Sciatic nerve (tissue), 2 donors: ENCODE measurements around the gene POR. TPM values are rescaled to one million over a fixed set of nuclear protein-coding genes. Genes with fewer than 3 reads are reported as not detected.
"Not testable (repeated sequence)": the region's sequence is repeated elsewhere in the genome, so short reads cannot be mapped to it uniquely, and the experiment has no call there.

Source experiments
- ATAC-seq: fragments of 200-7000 bp; cut with Tn5 transposase; one replicate; pipeline ENCODE4 v1.9.1; 2020; ENCODE audit warnings: mild to moderate bottlenecking, moderate library complexity
- DNase-seq: peaks from one replicate; pipeline ENCODE4 v3.0.0-alpha.2; 2020; ENCODE audit warnings: low spot score
- intact Hi-C: fragments of 100-400 bp; cut with DNase I; formaldehyde crosslinking; loops from one replicate; pipeline ENCODE4 v1.14.2; 2022
- total RNA-seq: library from RNA; stranded (reverse); fragmentation: NEBNext Ultra II Directional; extraction: Animal tissue kit (Norgen Biotek cat#: 25700); gene quantifications from one replicate; pipeline ENCODE4 v1.2.1, GENCODE V29; 2021
- donor health status: DM: no; HTN: no; CAD: no.
- donor health status: DM: no; HTN: no; CAD: no.

POR gene
- total RNA-seq, 1 donor from 2014 or later: 89.2 TPM

DNA sequence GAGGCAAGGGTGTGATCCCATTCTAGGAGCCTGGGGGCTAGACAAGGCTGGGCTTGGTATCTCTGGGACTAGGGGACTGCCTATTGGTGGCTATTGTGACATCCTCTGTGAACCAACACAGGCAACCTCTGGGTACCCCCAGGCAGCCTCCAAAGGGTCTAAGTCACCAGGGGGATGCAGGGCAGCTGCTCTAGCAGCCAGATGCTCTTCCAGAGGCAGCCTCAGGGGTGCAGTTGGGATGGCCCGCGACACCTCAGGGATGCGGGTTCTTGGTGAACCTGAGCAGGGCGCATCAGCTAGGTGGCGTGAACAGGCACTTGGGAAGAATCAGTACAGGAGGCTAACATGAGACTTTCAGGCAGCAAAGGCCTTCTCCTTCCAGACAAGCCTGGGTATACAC lies 81.0 kb downstream of the POR start:
- intact Hi-C loops: no loop called here
- ATAC-seq: no peak
- DNase-seq: no peak

GRCh38 chr7:75996476-75996875 lies 81.5 kb downstream of the POR start:
- no peak for DNase-seq
- intact Hi-C loops: no loop called here
- no peak for ATAC-seq

GRCh38 chr7:75998038-75998437 lies 83.1 kb downstream of the POR start:
- intact Hi-C loops: no loop called here
- no peak for DNase-seq

GRCh38 chr7:76000566-76000965 lies 85.6 kb downstream of the POR start:
- intact Hi-C loops: no loop called here
- DNase-seq (no peak), ATAC-seq (no peak)

More at GRCh38 chr7:75998038-75998437, 83.1 kb downstream of the POR start:
- no peak for ATAC-seq

- DNase-seq: no peak
- intact Hi-C loops: no loop called here
- no peak for ATAC-seq
Observed at GRCh38 chr7:76002139-76002538, 87.2 kb downstream of the POR start.

DNA sequence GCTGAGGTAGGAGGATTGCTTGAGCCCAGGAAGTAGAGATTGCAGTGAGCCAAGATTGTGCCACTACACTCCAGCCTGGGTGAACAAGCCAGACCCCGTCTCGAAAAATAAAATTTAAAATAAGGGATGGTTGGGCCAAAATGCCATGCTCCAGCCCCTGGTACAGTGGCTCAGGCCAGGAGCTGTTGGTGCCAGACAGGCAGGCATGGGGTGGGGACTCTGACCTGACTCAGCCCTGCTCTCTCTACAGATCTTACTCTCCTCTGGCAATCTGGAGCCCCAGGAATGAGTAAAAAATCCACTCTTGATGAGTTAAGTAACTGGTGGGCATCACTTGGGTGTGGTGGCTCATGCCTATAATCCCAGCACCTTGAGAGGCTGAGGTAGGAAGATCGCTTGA lies 87.9 kb downstream of the POR start:
- DNase-seq: no peak
- intact Hi-C loops: no loop called here
- ATAC-seq: no peak

DNA sequence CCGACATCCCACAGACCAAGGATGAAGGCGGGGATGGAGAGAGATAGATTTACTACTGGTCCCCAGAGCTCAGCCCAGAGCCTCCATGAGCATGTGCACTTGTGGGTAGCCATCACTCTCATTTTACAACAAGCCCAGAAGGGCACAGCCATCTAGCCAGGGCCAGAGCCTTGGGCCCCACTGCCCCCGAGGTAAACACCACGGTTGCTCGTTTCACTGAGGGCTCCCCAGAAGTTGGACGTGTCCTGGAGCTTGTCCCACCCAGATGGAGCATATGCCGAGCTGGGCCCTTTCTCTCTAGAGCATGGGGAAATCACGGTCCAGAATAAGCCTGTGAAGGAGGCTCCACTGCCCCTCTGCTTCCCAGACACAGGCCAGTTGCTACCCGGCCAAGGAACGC lies 88.4 kb downstream of the POR start:
- ATAC-seq: no peak
- no peak for DNase-seq
- intact Hi-C loops: no loop called here

GRCh38 chr7:76005004-76005403 lies 90.0 kb downstream of the POR start:
- ATAC-seq, intact Hi-C loops, DNase-seq: not testable (repeated sequence)

GRCh38 chr7:76008156-76008687 lies 93.3 kb downstream of the POR start:
- ATAC-seq (no peak), DNase-seq (no peak)
- intact Hi-C loops: no loop called here

DNA sequence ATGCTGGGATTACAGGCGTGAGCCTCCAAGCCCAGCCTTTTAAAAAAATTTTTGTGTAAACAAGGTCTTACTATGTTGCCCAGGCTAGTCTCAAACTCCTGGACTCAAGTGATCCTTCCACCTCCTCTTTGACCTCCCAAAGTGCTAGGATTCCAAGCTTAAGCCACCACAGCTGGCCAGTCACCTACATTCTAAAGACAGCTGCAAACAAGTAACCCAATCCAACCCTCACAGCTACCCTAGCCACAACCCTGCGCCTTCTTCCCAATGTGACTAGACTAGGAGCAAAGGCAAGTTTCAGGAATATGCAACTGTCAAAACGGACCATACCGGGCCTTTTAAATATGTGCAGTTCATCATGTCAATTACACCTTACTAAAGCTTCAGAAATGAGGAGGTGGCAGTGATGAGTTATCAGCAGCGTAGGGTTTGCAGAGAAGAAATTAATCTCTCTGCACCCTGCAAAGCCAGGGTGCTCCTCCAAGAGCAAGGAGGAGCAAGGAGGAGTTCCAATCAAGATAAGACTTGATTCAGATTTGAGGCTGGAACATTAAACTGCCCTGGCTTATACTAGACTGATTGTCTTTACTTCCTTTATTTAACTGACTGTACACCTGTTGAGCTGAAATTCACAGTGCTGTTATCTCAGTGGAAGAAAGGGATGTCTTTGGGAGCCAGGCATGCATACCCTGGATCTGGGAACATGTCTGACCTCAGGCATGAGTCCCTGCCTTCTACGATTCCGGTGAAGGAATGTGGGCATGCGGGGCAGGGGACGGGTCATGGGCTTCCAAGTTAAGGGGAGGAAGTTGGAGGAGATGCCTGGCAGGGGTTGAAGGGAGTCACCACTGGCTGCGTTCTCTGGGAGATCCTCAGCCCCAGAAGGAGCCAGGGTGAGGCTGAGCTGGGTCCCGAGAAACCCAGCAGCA lies 95.0 kb downstream of the POR start:
- ATAC-seq (no peak), DNase-seq (no peak)
- intact Hi-C loops: no loop called here

GRCh38 chr7:76011442-76011861 lies 96.5 kb downstream of the POR start:
- ATAC-seq: peak; percentile 85
- DNase-seq: no peak
- intact Hi-C loops: no loop called here

- intact Hi-C loops: no loop called here
- no peak for DNase-seq
- ATAC-seq: no peak
Observed at GRCh38 chr7:76016191-76016947, 101.4 kb downstream of the POR start.

- intact Hi-C loops, ATAC-seq, DNase-seq: not testable (repeated sequence)
Observed at GRCh38 chr7:76018520-76018919, 103.6 kb downstream of the POR start.

- intact Hi-C loops: loop anchor here (5.0 kb wide), 1 partner anchor 153 kb away; no protein-coding TSS in a partner anchor
- peak; percentile 87 for DNase-seq
- ATAC-seq: peak; percentile 71
Observed at GRCh38 chr7:76020031-76020714, 105.2 kb downstream of the POR start.

GRCh38 chr7:76022026-76022780 lies 107.2 kb downstream of the POR start:
- DNase-seq: no peak
- intact Hi-C loops: loop anchor here (5.0 kb wide), 1 partner anchor 155 kb away; no protein-coding TSS in a partner anchor
- ATAC-seq: no peak

GRCh38 chr7:76023002-76023401 lies 108.0 kb downstream of the POR start:
- ATAC-seq: no peak
- no peak for DNase-seq
- intact Hi-C loops: loop anchor here (5.0 kb wide), 1 partner anchor 156 kb away; no protein-coding TSS in a partner anchor

- ATAC-seq, DNase-seq, intact Hi-C loops: not testable (repeated sequence)
Observed at GRCh38 chr7:76029682-76030081, 114.7 kb downstream of the POR start.

DNA sequence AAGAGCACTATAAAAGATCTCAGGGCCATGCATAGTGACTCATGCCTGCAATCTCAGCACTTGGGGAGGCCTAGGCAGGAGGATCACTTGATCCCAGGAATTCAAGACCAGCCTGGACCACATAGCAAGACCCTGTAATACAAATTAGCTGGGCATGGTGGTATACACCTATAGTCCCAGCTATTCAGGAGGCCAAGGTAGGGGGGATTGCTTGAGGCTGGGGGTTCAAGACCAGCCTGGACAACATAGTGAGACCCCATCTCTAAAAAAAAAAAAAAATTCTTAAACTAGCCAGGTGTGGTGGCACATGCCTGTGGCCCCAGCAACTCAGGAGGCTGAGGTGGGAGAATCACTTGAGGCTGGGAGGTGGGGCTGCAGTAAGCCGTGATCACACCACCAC lies 117.0 kb downstream of the POR start:
- intact Hi-C loops: no loop called here
- ATAC-seq (no peak), DNase-seq (no peak)
